ENCODE measurements around the gene NUDC. TPM values are rescaled to one million over a fixed set of nuclear protein-coding genes. Genes with fewer than 3 reads are reported as not detected.

The NUDC gene
- total RNA-seq, 1 experiment from 2014 or later, result 149 TPM

- Histone ChIP-seq H3K79me2 (ENCODE audit: low read length) (no peaks in the 10 kb centered on the region), H3K36me3 (ENCODE audit: low read depth, low read length) (no peaks in the 10 kb centered on the region), H3K4me2 (ENCODE audit: low read length) (no peak overlapping the region), H3K27me3 (ENCODE audit: low read length) (no peaks in the 10 kb centered on the region), H3K4me1 (ENCODE audit: insufficient read depth, low read length) (no peaks in the 10 kb centered on the region), H3K27ac (ENCODE audit: low read length) (no peak overlapping the region), H3F3A (ENCODE audit: low read length, unreplicated experiment) (no peaks in the 10 kb centered on the region), H3K9me3 (ENCODE audit: low read length) (no peaks in the 10 kb centered on the region), H4K20me1 (ENCODE audit: low read length) (no peaks in the 10 kb centered on the region), H3K4me3 (ENCODE audit: low read length) (no peak overlapping the region), H3K9ac (ENCODE audit: low read length) (no peak overlapping the region), H3K9me2 (replicated peaks; ENCODE audit: low read length) (no peaks in the 10 kb centered on the region), H2AFZ (ENCODE audit: low read length) (no peak overlapping the region)
- TF ChIP-seq EZH2 (IDR thresholded peaks at IDR 0.05; ENCODE audit: low read length, unreplicated experiment) (no peak), EZH2phosphoT487 (IDR thresholded peaks at IDR 0.05; ENCODE audit: borderline replicate concordance, low read length) (no peak)
- TF ChIP-seq, protein P1, sequence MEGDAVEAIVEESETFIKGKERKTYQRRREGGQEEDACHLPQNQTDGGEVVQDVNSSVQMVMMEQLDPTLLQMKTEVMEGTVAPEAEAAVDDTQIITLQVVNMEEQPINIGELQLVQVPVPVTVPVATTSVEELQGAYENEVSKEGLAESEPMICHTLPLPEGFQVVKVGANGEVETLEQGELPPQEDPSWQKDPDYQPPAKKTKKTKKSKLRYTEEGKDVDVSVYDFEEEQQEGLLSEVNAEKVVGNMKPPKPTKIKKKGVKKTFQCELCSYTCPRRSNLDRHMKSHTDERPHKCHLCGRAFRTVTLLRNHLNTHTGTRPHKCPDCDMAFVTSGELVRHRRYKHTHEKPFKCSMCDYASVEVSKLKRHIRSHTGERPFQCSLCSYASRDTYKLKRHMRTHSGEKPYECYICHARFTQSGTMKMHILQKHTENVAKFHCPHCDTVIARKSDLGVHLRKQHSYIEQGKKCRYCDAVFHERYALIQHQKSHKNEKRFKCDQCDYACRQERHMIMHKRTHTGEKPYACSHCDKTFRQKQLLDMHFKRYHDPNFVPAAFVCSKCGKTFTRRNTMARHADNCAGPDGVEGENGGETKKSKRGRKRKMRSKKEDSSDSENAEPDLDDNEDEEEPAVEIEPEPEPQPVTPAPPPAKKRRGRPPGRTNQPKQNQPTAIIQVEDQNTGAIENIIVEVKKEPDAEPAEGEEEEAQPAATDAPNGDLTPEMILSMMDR (conservative IDR thresholded peaks at IDR 0.05; ENCODE audit: low read depth, low read length), result no peak
- ATAC-seq, result no peak
- intact Hi-C loops (cut with micrococcal nuclease), result no loop called here
- DNase-seq, result no peak
- BruUV-seq (replicated peaks), result no TSS peak
- ChIA-PET POLR2A (ENCODE audit: unreplicated experiment) (no interaction called here), CTCF (no interaction called here)
Measured at GRCh38 chr1:26981146-26981846, 59.8 kb downstream of the NUDC start.

- ATAC-seq (no peak), DNase-seq (no peak)
- H3K4me2 ChIP-seq (ENCODE audit: low read length), result no peak overlapping the region
- ChIA-PET CTCF (no interaction called here), POLR2A (ENCODE audit: unreplicated experiment) (interaction anchor here (0.8 kb wide), 1 partner anchor 208 kb away, joined by 3 read pairs; no protein-coding TSS in a partner anchor)
- H3F3A ChIP-seq (ENCODE audit: low read length, unreplicated experiment), result no peaks in the 10 kb centered on the region
- H3K27ac ChIP-seq (ENCODE audit: low read length), result no peak overlapping the region
- no peaks in the 10 kb centered on the region for H3K27me3 ChIP-seq (ENCODE audit: low read length)
- no peaks in the 10 kb centered on the region for H3K36me3 ChIP-seq (ENCODE audit: low read depth, low read length)
- H2AFZ ChIP-seq (ENCODE audit: low read length), result no peak overlapping the region
- no peak overlapping the region for H3K9ac ChIP-seq (ENCODE audit: low read length)
- no peaks in the 10 kb centered on the region for H4K20me1 ChIP-seq (ENCODE audit: low read length)
- H3K79me2 ChIP-seq (ENCODE audit: low read length), result no peaks in the 10 kb centered on the region
- H3K9me2 ChIP-seq (replicated peaks; ENCODE audit: low read length), result no peaks in the 10 kb centered on the region
- intact Hi-C loops (cut with micrococcal nuclease), result no loop called here
- no TSS peak for BruUV-seq (replicated peaks)
- no peaks in the 10 kb centered on the region for H3K9me3 ChIP-seq (ENCODE audit: low read length)
- TF ChIP-seq EZH2 (IDR thresholded peaks at IDR 0.05; ENCODE audit: low read length, unreplicated experiment), result no peak
- TF ChIP-seq, protein P1 (conservative IDR thresholded peaks at IDR 0.05; ENCODE audit: low read depth, low read length), result no peak
- TF ChIP-seq EZH2phosphoT487 (IDR thresholded peaks at IDR 0.05; ENCODE audit: borderline replicate concordance, low read length), result no peak
- no peak overlapping the region for H3K4me3 ChIP-seq (ENCODE audit: low read length)
- H3K4me1 ChIP-seq (ENCODE audit: insufficient read depth, low read length), result no peaks in the 10 kb centered on the region
Measured at GRCh38 chr1:26983863-26984262, 62.3 kb downstream of the NUDC start.

DNA sequence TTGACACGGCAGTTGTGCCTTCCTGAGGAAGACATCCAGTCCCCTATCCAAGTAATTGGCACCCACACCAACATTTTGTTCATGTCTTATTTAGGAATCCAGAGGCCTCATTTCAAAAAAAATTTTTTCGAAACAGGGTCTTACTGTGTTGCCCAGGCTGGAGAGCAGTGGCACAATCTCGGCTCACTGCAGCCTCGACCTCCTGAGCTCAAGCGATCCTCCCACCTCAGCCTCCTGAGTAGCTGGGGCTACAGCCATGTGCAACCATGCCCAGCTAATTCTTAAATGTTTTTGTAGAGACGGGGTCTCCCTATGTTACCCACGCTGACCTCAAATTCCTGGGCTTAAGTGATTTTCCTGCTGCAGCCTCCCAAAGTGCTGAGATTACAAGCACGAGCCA, 62.7 kb downstream of the NUDC start:
- intact Hi-C loops (cut with micrococcal nuclease), result no loop called here
- ChIA-PET POLR2A (ENCODE audit: unreplicated experiment) (interaction anchor here (0.8 kb wide), 1 partner anchor 208 kb away, joined by 3 read pairs; no protein-coding TSS in a partner anchor), CTCF (no interaction called here)
- Histone ChIP-seq H3K27me3 (ENCODE audit: low read length) (no peaks in the 10 kb centered on the region), H3F3A (ENCODE audit: low read length, unreplicated experiment) (no peaks in the 10 kb centered on the region), H4K20me1 (ENCODE audit: low read length) (no peaks in the 10 kb centered on the region), H2AFZ (ENCODE audit: low read length) (no peak overlapping the region), H3K9me2 (replicated peaks; ENCODE audit: low read length) (no peaks in the 10 kb centered on the region), H3K4me2 (ENCODE audit: low read length) (no peak overlapping the region), H3K4me1 (ENCODE audit: insufficient read depth, low read length) (no peaks in the 10 kb centered on the region), H3K9me3 (ENCODE audit: low read length) (no peaks in the 10 kb centered on the region), H3K4me3 (ENCODE audit: low read length) (no peak overlapping the region), H3K79me2 (ENCODE audit: low read length) (no peaks in the 10 kb centered on the region), H3K9ac (ENCODE audit: low read length) (no peak overlapping the region), H3K27ac (ENCODE audit: low read length) (no peak overlapping the region), H3K36me3 (ENCODE audit: low read depth, low read length) (no peaks in the 10 kb centered on the region)
- TF ChIP-seq EZH2phosphoT487 (IDR thresholded peaks at IDR 0.05; ENCODE audit: borderline replicate concordance, low read length), result no peak
- no peak for TF ChIP-seq EZH2 (IDR thresholded peaks at IDR 0.05; ENCODE audit: low read length, unreplicated experiment)
- TF ChIP-seq, protein P1 (conservative IDR thresholded peaks at IDR 0.05; ENCODE audit: low read depth, low read length), result no peak
- DNase-seq (no peak), ATAC-seq (no peak)
- BruUV-seq (replicated peaks), result no TSS peak
